Prostate gland (tissue), 1 donor: ENCODE data around the gene POLD3.

ENCODE experiments used
- POLR2A ChIP-seq: fragments of 450-650 bp; IDR thresholded peaks from one replicate; pipeline ENCODE4 v1.6.1; 2016; ENCODE audit warnings: antibody characterized with exemption, mild to moderate bottlenecking
- POLR2AphosphoS5 ChIP-seq: sonication (generic); formaldehyde crosslinking; IDR thresholded peaks from one replicate; pipeline ENCODE4 v1.6.1; 2017; ENCODE audit warnings: antibody characterized with exemption

GRCh38 chr11:74671520-74672196, 79.3 kb downstream of the POLD3 start:
- TF ChIP-seq POLR2AphosphoS5 (no peak), POLR2A (no peak)
